GM10266 (cell line): ENCODE data around the gene CCDC180.
"Not testable (repeated sequence)": the region's sequence is repeated elsewhere in the genome, so short reads cannot be mapped to it uniquely, and the experiment has no call there.

ENCODE experiments used
- DNase-seq: peaks from one replicate; pipeline ENCODE4 v3.0.0; 2012; ENCODE audit errors: extremely low spot score
- CTCF ChIP-seq: IDR thresholded peaks from 2 replicates; pipeline ENCODE4 v1.5.1; 2012; ENCODE audit warnings: mild to moderate bottlenecking, low read depth; ENCODE audit not compliant: control insufficient read depth, insufficient read depth; ENCODE audit errors: missing control alignments

The CCDC180 gene

DNA sequence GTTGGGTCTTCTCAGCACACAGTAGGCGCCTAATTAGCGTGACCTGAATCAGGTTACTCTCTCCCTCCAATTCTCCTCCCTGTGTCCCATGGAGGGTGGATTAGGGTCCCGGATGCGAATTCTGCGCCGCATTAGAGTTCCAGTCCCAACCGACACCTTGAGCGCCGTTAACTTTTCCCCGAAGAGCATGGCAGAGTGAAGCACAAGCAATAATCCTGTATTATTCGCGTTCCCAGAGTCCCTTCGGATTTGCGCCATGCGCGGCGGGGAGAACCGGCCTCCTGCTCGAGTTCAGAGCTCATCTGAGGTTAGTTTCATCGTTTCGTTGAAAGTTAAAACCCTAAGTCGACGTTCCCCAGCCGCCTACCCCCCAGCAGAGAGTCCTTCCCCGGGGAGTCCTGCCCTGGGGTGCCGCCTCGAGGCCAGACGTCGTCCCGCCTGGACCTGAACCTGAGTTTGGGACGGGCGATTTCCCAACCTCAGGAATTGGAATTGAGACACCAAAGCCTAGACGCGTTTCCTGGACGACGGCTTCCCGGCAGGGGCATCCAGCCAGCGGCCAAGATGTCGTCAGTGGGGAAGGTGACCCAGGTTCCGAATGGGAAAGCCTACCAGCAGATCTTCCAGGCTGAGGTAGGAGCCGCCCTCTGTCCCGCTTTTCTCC lies at the start of gene CCDC180:
Gene CCDC180, plus strand, starts transcription at position 160 of the 664 bp plus-strand sequence. Its CDS starts 405 bp downstream, at position 565.
- no peak for TF ChIP-seq CTCF
- no peak for DNase-seq

DNA sequence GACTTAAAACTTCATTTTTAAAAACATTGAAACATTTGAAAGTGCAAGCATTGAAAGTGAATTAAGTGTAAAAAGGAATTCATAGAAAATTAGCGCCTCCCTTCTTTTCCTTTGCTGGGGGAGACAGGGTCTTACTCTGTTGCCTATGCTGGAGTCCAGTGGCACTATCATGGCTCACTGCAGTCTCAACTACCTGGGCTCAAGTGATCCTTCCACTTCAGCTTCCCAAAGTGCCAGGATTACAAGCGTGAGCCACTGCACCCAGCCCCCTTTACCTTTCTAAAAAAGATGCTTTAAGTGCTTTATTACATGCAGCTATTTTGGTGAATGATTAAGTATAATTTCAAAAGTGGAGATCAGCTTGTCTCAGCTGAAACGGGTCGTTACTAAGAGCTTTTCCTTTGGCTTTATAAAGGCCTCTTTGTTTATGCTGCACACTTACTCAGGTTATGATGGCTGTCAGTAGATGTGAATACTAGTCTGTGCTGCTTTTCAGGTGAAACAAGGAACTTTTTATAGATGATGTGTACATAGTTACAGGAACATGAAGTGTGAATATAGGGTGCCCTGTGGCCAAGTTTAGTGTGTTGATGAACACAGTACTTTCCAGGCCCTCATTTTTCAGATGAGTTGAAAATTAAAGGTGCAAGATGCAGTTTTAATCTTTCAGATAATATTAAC lies 47.5 kb upstream of the CCDC180 start:
- not testable (repeated sequence) for DNase-seq

DNA sequence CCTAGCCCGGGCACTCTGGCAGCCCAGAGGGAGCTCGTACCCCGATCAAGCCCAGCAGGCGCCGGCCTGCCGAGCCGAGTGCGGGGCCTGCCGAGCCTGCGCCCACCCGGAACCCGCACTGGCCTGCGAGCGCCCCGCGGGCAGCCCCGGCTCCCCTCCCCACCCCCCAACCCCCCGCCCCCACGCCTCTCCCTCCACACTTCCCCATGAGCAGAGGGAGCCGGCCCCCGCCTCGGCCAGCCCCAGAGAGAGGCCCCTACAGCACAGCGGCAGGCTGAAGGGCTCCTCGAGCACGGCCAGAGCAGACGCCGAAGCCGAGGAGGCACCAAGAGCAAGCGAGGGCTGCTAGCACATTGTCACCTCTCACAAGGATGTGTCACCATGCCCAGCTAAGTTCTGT lies 36.2 kb upstream of the CCDC180 start:
- DNase-seq, result no peak
- no peak for TF ChIP-seq CTCF

DNA sequence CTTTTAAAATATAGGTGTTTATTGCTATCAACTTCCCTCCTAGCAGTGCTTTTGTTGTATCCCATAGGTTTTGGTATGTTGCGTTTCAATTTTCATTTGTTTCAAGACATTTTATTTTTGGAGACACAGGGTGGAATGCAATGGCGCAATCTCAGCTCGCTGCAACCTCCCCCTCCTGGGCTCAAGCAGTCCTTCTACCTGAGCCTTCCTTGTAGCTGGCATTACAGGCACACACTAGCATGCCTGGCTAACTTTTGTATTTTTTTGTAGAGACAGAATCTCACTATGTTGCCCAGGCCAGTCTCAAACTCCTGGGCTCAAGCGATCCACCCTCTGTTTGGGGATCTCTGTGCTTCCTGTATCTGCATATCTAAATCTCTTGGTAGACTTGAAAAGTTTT lies 35.4 kb upstream of the CCDC180 start:
- TF ChIP-seq CTCF, result no peak
- no peak for DNase-seq

DNA sequence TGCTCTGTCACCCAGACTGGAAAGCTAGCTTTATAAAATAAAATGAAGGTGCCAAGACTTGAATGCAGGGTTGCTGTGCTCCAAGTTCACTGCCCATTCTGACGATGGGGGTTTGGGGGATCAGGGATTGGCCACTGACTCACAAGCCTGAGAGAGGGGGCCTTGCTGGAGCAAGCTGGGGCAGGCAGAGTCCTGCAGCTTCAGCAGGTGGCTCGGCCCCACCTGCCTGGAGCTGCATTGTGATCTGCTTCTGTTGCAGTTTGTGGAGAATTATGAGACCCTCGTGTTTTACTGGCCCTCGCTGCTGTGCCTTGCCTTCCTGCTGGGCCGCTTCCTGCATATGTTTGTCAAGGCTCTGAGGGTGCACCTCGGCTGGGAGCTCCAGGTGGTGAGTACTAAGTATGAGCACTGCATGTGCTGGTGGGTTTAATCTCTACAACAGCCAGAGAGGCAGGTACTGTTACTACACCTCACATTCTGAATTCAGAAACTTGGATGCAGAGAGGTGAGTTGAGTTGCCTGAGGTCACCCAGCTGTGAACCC lies 31.1 kb upstream of the CCDC180 start:
- DNase-seq, result no peak
- TF ChIP-seq CTCF, result no peak

DNA sequence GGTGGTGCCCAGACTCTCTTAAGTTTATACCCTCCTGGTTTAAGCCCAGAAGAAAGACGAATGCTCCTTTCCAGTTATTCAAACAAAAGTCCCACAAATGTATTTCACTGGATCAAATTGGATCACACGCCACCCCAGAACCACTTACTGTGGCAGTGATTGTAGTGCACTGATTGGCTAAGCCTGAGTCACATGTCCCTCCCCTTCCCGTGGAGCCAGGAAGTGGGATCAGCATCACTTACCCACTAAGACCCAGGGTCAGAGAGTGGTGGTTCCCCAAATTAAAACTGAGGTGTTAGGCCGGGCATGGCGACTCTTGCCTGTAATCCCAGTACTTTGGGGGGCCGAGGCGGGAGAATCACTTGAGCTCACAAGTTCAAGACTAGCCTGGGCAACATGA lies 29.5 kb upstream of the CCDC180 start:
- no peak for DNase-seq
- no peak for TF ChIP-seq CTCF

DNA sequence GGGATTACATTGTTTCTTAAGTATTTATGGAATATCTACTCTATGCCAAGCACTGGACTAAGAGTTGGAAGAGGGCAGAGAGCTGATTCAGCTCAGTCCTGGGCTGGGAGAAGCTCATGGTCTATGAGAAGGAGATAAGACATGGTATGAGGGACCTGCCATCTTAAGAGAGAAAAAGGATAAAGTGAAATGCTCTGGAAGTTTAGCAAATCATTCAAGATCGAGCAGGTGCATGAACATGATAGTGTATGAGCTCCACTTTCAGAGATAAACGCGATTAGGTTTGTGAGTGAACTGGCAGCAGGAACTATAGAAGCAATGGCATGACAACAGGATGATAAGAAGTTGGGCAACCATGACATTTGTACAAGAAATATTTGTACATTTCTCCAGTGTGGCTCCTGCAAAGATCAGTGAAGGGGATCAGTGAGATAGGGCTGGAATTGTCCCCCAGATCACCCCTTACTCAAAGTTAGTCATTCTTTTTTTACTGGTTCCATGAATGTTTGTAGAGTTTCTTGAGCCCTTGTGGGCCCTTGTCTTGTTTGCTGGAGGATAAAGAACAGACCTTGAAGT lies 26.6 kb upstream of the CCDC180 start:
- no peak for DNase-seq
- no peak for TF ChIP-seq CTCF
